A673 (cell line): Measurements from ENCODE around the gene KCNJ9.

Source experiments
- CTCF ChIP-seq: fragments of 300-800, 200-600 bp; sonication (generic); conservative IDR thresholded peaks from 2 replicates; pipeline ENCODE4 v1.5.1; 2017; ENCODE audit warnings: low read depth, mild to moderate bottlenecking, antibody characterized with exemption, low read length, moderate library complexity, mixed read lengths
- EZH2 ChIP-seq: fragments of 200-600 bp; sonication (generic); IDR thresholded peaks from 2 replicates; pipeline ENCODE4 v1.6.1; 2017; ENCODE audit warnings: borderline replicate concordance, low read depth, mild to moderate bottlenecking, mixed read lengths, antibody characterized with exemption, low read length; ENCODE audit not compliant: poor library complexity, severe bottlenecking

GRCh38 chr1:160133990-160134770, 52.8 kb downstream of the KCNJ9 start:
- TF ChIP-seq CTCF, result no peak
- TF ChIP-seq EZH2, result no peak
